Gastrocnemius medialis (tissue), 4 donors: ENCODE measurements around the gene PIBF1. TPM values are rescaled to one million over a fixed set of nuclear protein-coding genes. Genes with fewer than 3 reads are reported as not detected.

ENCODE experiments used
- ATAC-seq, 2 donors: fragments of 150-250 bp; one replicate each; pipeline ENCODE4 v1.9.1; 2016
- DNase-seq, 2 donors: peaks; one replicate each; pipeline ENCODE4 v3.0.0-alpha.2; 2019
- H3K27ac ChIP-seq, 4 donors: fragments of 200-600 bp; sonication (generic); 1 replicate in 1 of 4; 2 replicates in 3 of 4; pipeline ENCODE4 v1.5.1; 2016 to 2018; ENCODE audit warnings: mild to moderate bottlenecking in 2 of 4, moderate library complexity in 1 of 4
- H3K27me3 ChIP-seq, 3 donors: fragments of 200-600 bp; sonication (generic) in 2 of 3; 1 replicate in 1 of 3; 2 replicates in 2 of 3; pipeline versions ENCODE4 v1.5.1 to v1.6.0; 2016 to 2019; ENCODE audit warnings: mild to moderate bottlenecking in 1 of 3, moderate library complexity in 1 of 3
- H3K36me3 ChIP-seq, 2 donors: fragments of 200-600 bp; sonication (generic) in 1 of 2; one replicate each; pipeline ENCODE4 v1.5.1; 2017 to 2018
- H3K4me1 ChIP-seq, 2 donors: fragments of 200-600 bp; sonication (generic) in 1 of 2; one replicate each; pipeline ENCODE4 v1.5.1; 2016 to 2017; ENCODE audit warnings: mild to moderate bottlenecking in 2 of 2
- H3K4me3 ChIP-seq, 4 donors: fragments of 200-600 bp; sonication (generic) in 3 of 4; 1 replicate in 1 of 4; 2 replicates in 3 of 4; pipeline ENCODE4 v1.5.1; 2016 to 2019; ENCODE audit warnings: mild to moderate bottlenecking in 2 of 4
- H3K9me3 ChIP-seq, 3 donors: fragments of 200-600 bp; sonication (generic) in 2 of 3; 1 replicate in 1 of 3; 2 replicates in 2 of 3; pipeline ENCODE4 v1.5.1; 2016 to 2019
- POLR2A ChIP-seq, 2 donors: fragments of 450-650 bp; IDR thresholded peaks; one replicate each; pipeline ENCODE4 v1.6.1; 2017; ENCODE audit warnings: antibody characterized with exemption in 2 of 2, mild to moderate bottlenecking in 2 of 2, moderate library complexity in 2 of 2
- in situ Hi-C, 4 donors: fragments of 200-750 bp; cut with MboI; loops; one replicate each; pipeline versions ENCODE4 v1.15.0 to v1.8.0; 2017; ENCODE audit warnings: low sequenced_read_pairs in 4 of 4
- intact Hi-C: fragments of 100-400 bp; cut with DNase I; formaldehyde crosslinking; loops from one replicate; pipeline ENCODE4 v1.15.1; 2023; ENCODE audit warnings: low total_unique reads
- total RNA-seq, 4 donors: library from RNA; depleted of rRNA; stranded (reverse); fragments of >200 nt; gene quantifications; one replicate each; pipeline versions ENCODE4 v1.1.0 to v1.2.3, GENCODE V29; 2016
- TF ChIP-seq, protein P1 (sequence below), 5 experiments: fragments of 450-650 bp in 3 of 5; fragments of 200-600 bp in 2 of 5; sonication (generic) in 2 of 5; IDR thresholded peaks in 4 of 5; conservative IDR thresholded peaks in 1 of 5; 1 replicate in 4 of 5; 2 replicates in 1 of 5; pipeline ENCODE4 v1.5.1; 2016 to 2019; ENCODE audit warnings: antibody characterized with exemption in 5 of 5, mild to moderate bottlenecking in 3 of 5, moderate library complexity in 3 of 5

The PIBF1 gene
- total RNA-seq, 4 donors from 2014 or later, result 5.3 to 10.0 (median 7.4) TPM

DNA sequence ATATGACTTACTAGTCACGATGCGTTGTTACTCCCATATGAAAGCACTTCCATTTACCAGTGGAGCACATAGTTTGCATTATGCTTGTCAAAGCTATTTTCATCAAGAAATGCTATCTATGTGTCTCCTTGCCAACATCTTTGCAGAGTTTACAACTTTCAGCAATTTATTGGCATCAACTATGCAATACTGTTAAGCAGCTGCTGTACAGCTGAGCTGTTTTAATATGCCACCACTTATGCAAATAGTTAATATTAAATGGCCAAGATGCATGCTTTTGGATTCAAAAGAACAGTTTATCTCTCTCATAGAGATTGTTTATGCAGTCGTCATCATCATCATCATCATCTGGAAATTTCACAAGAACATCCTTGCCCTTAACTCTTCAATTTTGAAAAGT is 209.0 kb downstream of the PIBF1 start:
- Histone ChIP-seq H3K4me3 (no peak overlapping the region), H3K36me3 (no peaks in the 10 kb centered on the region), H3K4me1 (no peaks in the 10 kb centered on the region), H3K27me3 (no peaks in the 10 kb centered on the region), H3K9me3 (no peaks in the 10 kb centered on the region), H3K27ac (no peak overlapping the region)
- ATAC-seq (no peak), DNase-seq (no peak)
- TF ChIP-seq, protein P1, sequence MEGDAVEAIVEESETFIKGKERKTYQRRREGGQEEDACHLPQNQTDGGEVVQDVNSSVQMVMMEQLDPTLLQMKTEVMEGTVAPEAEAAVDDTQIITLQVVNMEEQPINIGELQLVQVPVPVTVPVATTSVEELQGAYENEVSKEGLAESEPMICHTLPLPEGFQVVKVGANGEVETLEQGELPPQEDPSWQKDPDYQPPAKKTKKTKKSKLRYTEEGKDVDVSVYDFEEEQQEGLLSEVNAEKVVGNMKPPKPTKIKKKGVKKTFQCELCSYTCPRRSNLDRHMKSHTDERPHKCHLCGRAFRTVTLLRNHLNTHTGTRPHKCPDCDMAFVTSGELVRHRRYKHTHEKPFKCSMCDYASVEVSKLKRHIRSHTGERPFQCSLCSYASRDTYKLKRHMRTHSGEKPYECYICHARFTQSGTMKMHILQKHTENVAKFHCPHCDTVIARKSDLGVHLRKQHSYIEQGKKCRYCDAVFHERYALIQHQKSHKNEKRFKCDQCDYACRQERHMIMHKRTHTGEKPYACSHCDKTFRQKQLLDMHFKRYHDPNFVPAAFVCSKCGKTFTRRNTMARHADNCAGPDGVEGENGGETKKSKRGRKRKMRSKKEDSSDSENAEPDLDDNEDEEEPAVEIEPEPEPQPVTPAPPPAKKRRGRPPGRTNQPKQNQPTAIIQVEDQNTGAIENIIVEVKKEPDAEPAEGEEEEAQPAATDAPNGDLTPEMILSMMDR (IDR thresholded peaks at IDR 0.05 in 4 of 5, conservative IDR thresholded peaks at IDR 0.05 in 1 of 5), result no peak
- no peak for TF ChIP-seq POLR2A (IDR thresholded peaks at IDR 0.05)
- in situ Hi-C loops (no loop called here), intact Hi-C loops (no loop called here)

DNA sequence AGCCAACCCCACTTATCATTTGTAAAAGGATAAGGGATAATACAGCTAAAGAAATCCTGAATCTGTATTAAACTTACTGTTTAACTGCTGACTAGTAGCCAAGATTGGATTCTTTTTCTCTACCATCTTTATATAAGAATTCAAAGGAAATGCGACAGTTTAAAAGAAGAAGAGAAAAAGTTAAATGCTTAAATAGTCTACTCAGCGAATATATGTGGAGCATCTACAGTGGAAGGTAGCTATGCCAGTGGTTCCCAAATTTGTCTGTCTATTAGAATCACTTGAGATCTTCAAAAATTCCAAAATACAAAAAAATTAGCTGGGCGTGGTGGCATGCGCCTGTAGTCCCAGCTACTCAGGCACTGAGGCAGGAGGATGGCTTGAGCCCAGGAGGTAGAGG is 216.1 kb downstream of the PIBF1 start:
- H3K36me3 ChIP-seq, result peaks cover 0 to 5% of the 10 kb centered on the region in 2 donors
- H3K4me1 ChIP-seq, result no peaks in the 10 kb centered on the region
- in situ Hi-C loops (no loop called here), intact Hi-C loops (no loop called here)
- H3K27ac ChIP-seq, result no peak overlapping the region
- no peak for ATAC-seq
- no peaks in the 10 kb centered on the region for H3K27me3 ChIP-seq
- no peak overlapping the region for H3K4me3 ChIP-seq
- no peak for TF ChIP-seq POLR2A (IDR thresholded peaks at IDR 0.05)
- TF ChIP-seq, protein P1 (IDR thresholded peaks at IDR 0.05 in 4 of 5, conservative IDR thresholded peaks at IDR 0.05 in 1 of 5), result no peak
- DNase-seq, result no peak
- H3K9me3 ChIP-seq, result no peaks in the 10 kb centered on the region

DNA sequence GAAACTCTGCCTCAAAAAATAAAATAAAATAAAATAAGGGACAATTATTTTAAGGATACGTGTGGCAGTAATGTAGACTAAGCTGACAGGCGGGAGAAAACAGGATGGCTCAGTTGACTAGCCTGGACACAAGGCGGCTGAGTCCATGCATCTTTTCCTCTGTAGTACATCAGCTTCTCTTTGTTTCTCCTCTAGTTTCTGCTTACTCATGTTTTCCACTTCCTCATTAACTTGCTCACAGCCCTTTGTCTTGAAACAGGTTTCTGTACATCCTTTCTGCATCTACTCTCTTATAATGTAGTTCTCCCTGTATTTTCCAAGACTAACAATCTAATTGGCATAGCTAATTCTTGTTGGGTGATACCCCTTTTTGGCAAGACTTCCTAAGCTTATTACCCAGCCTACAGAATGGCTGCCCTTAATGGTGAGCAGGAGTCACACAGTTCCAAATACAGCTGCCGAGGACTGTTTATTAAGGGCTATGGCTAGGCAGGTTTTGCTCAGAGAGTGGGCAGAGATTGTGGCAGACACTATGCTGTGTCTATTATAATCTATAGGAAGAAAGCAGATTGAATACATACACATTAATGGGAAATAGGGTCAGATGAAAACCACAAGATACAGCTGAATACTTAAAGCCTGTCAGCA is 218.2 kb downstream of the PIBF1 start:
- H3K27ac ChIP-seq, result no peak overlapping the region
- H3K9me3 ChIP-seq, result no peaks in the 10 kb centered on the region
- no peak for TF ChIP-seq POLR2A (IDR thresholded peaks at IDR 0.05)
- TF ChIP-seq, protein P1 (IDR thresholded peaks at IDR 0.05 in 4 of 5, conservative IDR thresholded peaks at IDR 0.05 in 1 of 5), result no peak
- H3K4me3 ChIP-seq, result no peak overlapping the region
- in situ Hi-C loops (no loop called here), intact Hi-C loops (no loop called here)
- H3K4me1 ChIP-seq, result no peaks in the 10 kb centered on the region
- peaks cover 0 to 5% of the 10 kb centered on the region in 2 donors for H3K36me3 ChIP-seq
- H3K27me3 ChIP-seq, result no peaks in the 10 kb centered on the region
- no peak for DNase-seq
- no peak for ATAC-seq

DNA sequence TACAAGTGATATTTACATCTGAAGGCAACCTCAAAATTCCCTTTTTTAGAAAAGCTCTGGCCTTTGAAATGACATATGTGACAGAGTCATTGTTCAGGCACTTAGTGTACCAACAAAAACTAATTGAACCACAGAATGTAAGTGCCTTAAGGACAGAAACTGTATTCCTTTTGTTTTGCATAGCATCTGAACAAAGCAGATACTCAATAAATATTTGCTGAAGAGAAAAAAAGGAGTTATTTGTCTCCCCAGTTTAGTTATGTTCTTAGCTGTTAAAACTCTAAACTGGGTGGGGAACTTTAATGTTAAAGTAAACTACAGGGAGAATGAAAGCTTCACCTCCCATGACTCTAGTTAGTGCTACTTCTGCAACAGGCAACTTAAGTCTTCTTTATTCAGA is 220.0 kb downstream of the PIBF1 start:
- Histone ChIP-seq H3K36me3 (peaks cover 0 to 5% of the 10 kb centered on the region in 2 donors), H3K9me3 (no peaks in the 10 kb centered on the region), H3K27me3 (no peaks in the 10 kb centered on the region), H3K4me3 (no peak overlapping the region), H3K27ac (no peak overlapping the region), H3K4me1 (no peaks in the 10 kb centered on the region)
- TF ChIP-seq POLR2A (IDR thresholded peaks at IDR 0.05), result no peak
- TF ChIP-seq, protein P1 (IDR thresholded peaks at IDR 0.05 in 4 of 5, conservative IDR thresholded peaks at IDR 0.05 in 1 of 5), result no peak
- in situ Hi-C loops, result no loop called here
- no peak for DNase-seq
- ATAC-seq, result no peak
- intact Hi-C loops, result no loop called here

DNA sequence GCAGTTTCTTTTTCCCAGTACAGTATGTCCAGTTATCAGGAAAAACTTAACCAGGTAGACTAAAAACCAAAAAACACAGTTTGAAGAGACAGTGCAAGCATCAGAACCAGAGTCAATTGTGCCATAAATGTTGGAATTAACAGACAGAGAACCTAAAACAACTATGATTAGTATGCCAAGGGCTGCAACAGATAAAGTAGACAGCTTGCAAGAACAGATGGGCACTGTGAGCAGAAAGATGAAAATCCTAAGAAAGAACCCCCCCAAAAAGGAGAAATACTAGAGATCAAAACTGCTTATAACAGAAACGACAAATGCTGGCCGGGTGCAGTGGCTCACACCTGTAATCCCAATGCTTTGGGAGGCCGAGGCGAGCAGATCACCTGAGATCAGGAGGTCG is 229.8 kb downstream of the PIBF1 start:
- H3K4me1 ChIP-seq, result no peaks in the 10 kb centered on the region
- no peaks in the 10 kb centered on the region for H3K27me3 ChIP-seq
- in situ Hi-C loops, result no loop called here
- intact Hi-C loops, result no loop called here
- TF ChIP-seq, protein P1 (IDR thresholded peaks at IDR 0.05 in 4 of 5, conservative IDR thresholded peaks at IDR 0.05 in 1 of 5), result no peak
- no peak for TF ChIP-seq POLR2A (IDR thresholded peaks at IDR 0.05)
- no peaks in the 10 kb centered on the region for H3K9me3 ChIP-seq
- no peak overlapping the region for H3K4me3 ChIP-seq
- no peak overlapping the region for H3K27ac ChIP-seq
- DNase-seq, result no peak
- H3K36me3 ChIP-seq, result peaks cover 0 to 5% of the 10 kb centered on the region in 2 donors
- ATAC-seq, result no peak
